ENCODE results near the gene ACSF3.

DNA sequence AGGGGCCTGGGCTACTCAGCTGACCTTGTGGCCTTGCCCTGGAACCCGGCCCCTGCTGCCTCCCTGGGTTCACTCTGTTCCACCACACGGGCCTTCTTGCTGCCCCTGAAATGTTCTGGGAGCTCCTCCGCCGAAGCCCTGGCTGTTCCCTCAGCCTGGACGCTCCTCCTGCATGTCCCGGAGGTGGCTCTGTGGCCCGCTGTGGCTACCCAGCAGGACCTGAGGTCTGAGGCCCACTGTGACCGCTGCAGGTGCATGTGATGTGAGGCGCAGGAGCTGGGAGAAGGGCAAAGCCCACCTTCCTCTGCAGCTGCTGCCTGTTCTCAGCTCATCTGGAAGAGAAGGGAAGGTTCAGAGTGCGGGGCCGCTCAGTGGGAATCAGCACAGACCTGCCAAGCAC is 38.9 kb upstream of the ACSF3 start:
- TF ChIP-seq, protein P1, sequence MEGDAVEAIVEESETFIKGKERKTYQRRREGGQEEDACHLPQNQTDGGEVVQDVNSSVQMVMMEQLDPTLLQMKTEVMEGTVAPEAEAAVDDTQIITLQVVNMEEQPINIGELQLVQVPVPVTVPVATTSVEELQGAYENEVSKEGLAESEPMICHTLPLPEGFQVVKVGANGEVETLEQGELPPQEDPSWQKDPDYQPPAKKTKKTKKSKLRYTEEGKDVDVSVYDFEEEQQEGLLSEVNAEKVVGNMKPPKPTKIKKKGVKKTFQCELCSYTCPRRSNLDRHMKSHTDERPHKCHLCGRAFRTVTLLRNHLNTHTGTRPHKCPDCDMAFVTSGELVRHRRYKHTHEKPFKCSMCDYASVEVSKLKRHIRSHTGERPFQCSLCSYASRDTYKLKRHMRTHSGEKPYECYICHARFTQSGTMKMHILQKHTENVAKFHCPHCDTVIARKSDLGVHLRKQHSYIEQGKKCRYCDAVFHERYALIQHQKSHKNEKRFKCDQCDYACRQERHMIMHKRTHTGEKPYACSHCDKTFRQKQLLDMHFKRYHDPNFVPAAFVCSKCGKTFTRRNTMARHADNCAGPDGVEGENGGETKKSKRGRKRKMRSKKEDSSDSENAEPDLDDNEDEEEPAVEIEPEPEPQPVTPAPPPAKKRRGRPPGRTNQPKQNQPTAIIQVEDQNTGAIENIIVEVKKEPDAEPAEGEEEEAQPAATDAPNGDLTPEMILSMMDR (conservative IDR thresholded peaks at IDR 0.05; ENCODE audit: low read length) = no peak
- TF ChIP-seq EZH2phosphoT487 (IDR thresholded peaks at IDR 0.05; ENCODE audit: borderline replicate concordance, low read depth, low read length) = no peak
